NCI-H1092 (cell line): ENCODE results near the gene HAUS7.
"Not testable (repeated sequence)": the region's sequence is repeated elsewhere in the genome, so short reads cannot be mapped to it uniquely, and the experiment has no call there.

Experiments
- DNase-seq: peaks from one replicate; lab custom pipeline; 2025; lab: John Stamatoyannopoulos, UW

The HAUS7 gene

GRCh38 chrX:153408221-153408721 is 62.1 kb downstream of the HAUS7 start:
- no peak for DNase-seq

- no peak for DNase-seq
These were observed 62.6 kb downstream of the HAUS7 start for GRCh38 chrX:153407736-153408135.

GRCh38 chrX:153406903-153407302 is 63.5 kb downstream of the HAUS7 start:
- DNase-seq = no peak

GRCh38 chrX:153406011-153406410 is 64.4 kb downstream of the HAUS7 start:
- no peak for DNase-seq

- no peak for DNase-seq
These were observed 65.0 kb downstream of the HAUS7 start for GRCh38 chrX:153405426-153405825.

GRCh38 chrX:153404333-153404732 is 66.0 kb downstream of the HAUS7 start:
- DNase-seq = not testable (repeated sequence)

GRCh38 chrX:153401133-153401764 is 69.1 kb downstream of the HAUS7 start, which contains the start of gene PNMA6E:
Gene PNMA6E (minus strand): TSS chrX:153401350. CDS start chrX:153398849, 2,501 bp downstream.
- DNase-seq = no peak

GRCh38 chrX:153400146-153401132 is 69.9 kb downstream of the HAUS7 start:
- peak; percentile 33 for DNase-seq

GRCh38 chrX:153398275-153398960 is 72.0 kb downstream of the HAUS7 start:
- DNase-seq = no peak
